Central memory CD8-positive, alpha-beta T cell (primary cell): Measurements from ENCODE around the gene TRPV4.
"Not testable (repeated sequence)": the region's sequence is repeated elsewhere in the genome, so short reads cannot be mapped to it uniquely, and the experiment has no call there.

Experiments used
- ATAC-seq: fragments of 150-1000 bp; cut with Tn5 transposase; replicated peaks from 2 replicates; pipeline ENCODE4 v1.10.0; 2022; ENCODE audit warnings: mild to moderate bottlenecking, moderate FRiP score, moderate number of reproducible peaks; ENCODE audit not compliant: poor library complexity, severe bottlenecking; ENCODE audit errors: extremely low read depth
- DNase-seq, 2 donors: peaks; one replicate each; pipeline ENCODE4 v3.0.0; 2021; ENCODE audit warnings: low spot score in 2 of 2
- H3K27ac Mint-ChIP-seq: one replicate; pipeline ENCODE4 v1.8.0; 2022; ENCODE audit warnings: low read depth, mild to moderate bottlenecking, moderate library complexity, mixed read lengths
- H3K27me3 Mint-ChIP-seq: one replicate; pipeline ENCODE4 v1.8.0; 2022; ENCODE audit warnings: mixed read lengths
- H3K36me3 Mint-ChIP-seq: one replicate; pipeline ENCODE4 v1.8.0; 2022; ENCODE audit warnings: mild to moderate bottlenecking, moderate library complexity, mixed read lengths; ENCODE audit not compliant: insufficient read depth
- H3K4me1 Mint-ChIP-seq: one replicate; pipeline ENCODE4 v1.8.0; 2022; ENCODE audit warnings: mixed read lengths
- H3K4me3 Mint-ChIP-seq: one replicate; pipeline ENCODE4 v1.8.0; 2022; ENCODE audit warnings: mild to moderate bottlenecking, moderate library complexity, mixed read lengths
- H3K9me3 Mint-ChIP-seq: one replicate; pipeline ENCODE4 v1.8.0; 2022; ENCODE audit warnings: mixed read lengths

The TRPV4 gene

GRCh38 chr12:109871668-109872314 lies 38.6 kb upstream of the TRPV4 start:
- no peak overlapping the region for H3K27ac Mint-ChIP-seq
- H3K4me3 Mint-ChIP-seq, result no peak overlapping the region
- H3K27me3 Mint-ChIP-seq, result no peaks in the 10 kb centered on the region
- DNase-seq (no peak), ATAC-seq (no peak)
- H3K36me3 Mint-ChIP-seq, result peaks cover 6% of the 10 kb centered on the region
- no peaks in the 10 kb centered on the region for H3K9me3 Mint-ChIP-seq
- H3K4me1 Mint-ChIP-seq, result peaks cover 37% of the 10 kb centered on the region

GRCh38 chr12:109870648-109871047 lies 37.5 kb upstream of the TRPV4 start:
- Mint-ChIP-seq H3K4me1 (peaks cover 25% of the 10 kb centered on the region), H3K27me3 (no peaks in the 10 kb centered on the region), H3K9me3 (no peaks in the 10 kb centered on the region), H3K27ac (no peak overlapping the region), H3K4me3 (no peak overlapping the region), H3K36me3 (peaks cover 6% of the 10 kb centered on the region)
- ATAC-seq (no peak), DNase-seq (no peak)

GRCh38 chr12:109868182-109869051 lies 35.2 kb upstream of the TRPV4 start:
- no peak for DNase-seq
- Mint-ChIP-seq H3K27ac (no peak overlapping the region), H3K4me3 (no peak overlapping the region), H3K9me3 (no peaks in the 10 kb centered on the region), H3K4me1 (peaks cover 31% of the 10 kb centered on the region), H3K36me3 (peaks cover 7% of the 10 kb centered on the region), H3K27me3 (no peaks in the 10 kb centered on the region)
- ATAC-seq, result no peak

- H3K27me3 Mint-ChIP-seq, result no peaks in the 10 kb centered on the region
- ATAC-seq (no peak), DNase-seq (no peak)
- peaks cover 30% of the 10 kb centered on the region for H3K4me1 Mint-ChIP-seq
- peak overlapping the region; percentile 64 for H3K27ac Mint-ChIP-seq
- H3K36me3 Mint-ChIP-seq, result peaks cover 4% of the 10 kb centered on the region
- no peaks in the 10 kb centered on the region for H3K9me3 Mint-ChIP-seq
- no peak overlapping the region for H3K4me3 Mint-ChIP-seq
Measured at GRCh38 chr12:109864916-109865315, 31.7 kb upstream of the TRPV4 start.

GRCh38 chr12:109863847-109864712 lies 30.9 kb upstream of the TRPV4 start:
- no peaks in the 10 kb centered on the region for H3K9me3 Mint-ChIP-seq
- peaks cover 4% of the 10 kb centered on the region for H3K36me3 Mint-ChIP-seq
- H3K27ac Mint-ChIP-seq, result peak overlapping the region; percentile 64
- no peaks in the 10 kb centered on the region for H3K27me3 Mint-ChIP-seq
- peaks cover 30% of the 10 kb centered on the region for H3K4me1 Mint-ChIP-seq
- H3K4me3 Mint-ChIP-seq, result peak overlapping the region; percentile 51
- DNase-seq (no peak), ATAC-seq (peak; percentile 94)

GRCh38 chr12:109862491-109862890 lies 29.3 kb upstream of the TRPV4 start:
- H3K4me1 Mint-ChIP-seq, result peaks cover 25% of the 10 kb centered on the region
- not testable (repeated sequence) for H3K9me3 Mint-ChIP-seq, H3K36me3 Mint-ChIP-seq, H3K4me3 Mint-ChIP-seq, H3K27ac Mint-ChIP-seq, H3K27me3 Mint-ChIP-seq, ATAC-seq, DNase-seq

- Mint-ChIP-seq H3K27ac (peak overlapping the region; percentile 38), H3K4me3 (no peak overlapping the region), H3K27me3 (no peaks in the 10 kb centered on the region), H3K36me3 (peaks cover 5% of the 10 kb centered on the region), H3K9me3 (no peaks in the 10 kb centered on the region), H3K4me1 (peaks cover 25% of the 10 kb centered on the region)
- ATAC-seq, result no peak
- DNase-seq, result no peak
Measured at GRCh38 chr12:109861689-109862314, 28.6 kb upstream of the TRPV4 start.

GRCh38 chr12:109860977-109861376 lies 27.8 kb upstream of the TRPV4 start:
- DNase-seq (no peak), ATAC-seq (no peak)
- H3K27me3 Mint-ChIP-seq, result no peaks in the 10 kb centered on the region
- no peak overlapping the region for H3K27ac Mint-ChIP-seq
- no peaks in the 10 kb centered on the region for H3K9me3 Mint-ChIP-seq
- H3K4me1 Mint-ChIP-seq, result peaks cover 25% of the 10 kb centered on the region
- H3K36me3 Mint-ChIP-seq, result peaks cover 5% of the 10 kb centered on the region
- H3K4me3 Mint-ChIP-seq, result no peak overlapping the region

- Mint-ChIP-seq H3K4me3 (no peak overlapping the region), H3K9me3 (no peaks in the 10 kb centered on the region), H3K36me3 (peaks cover 12% of the 10 kb centered on the region), H3K4me1 (peaks cover 8% of the 10 kb centered on the region), H3K27ac (peak overlapping the region; percentile 85), H3K27me3 (no peaks in the 10 kb centered on the region)
- ATAC-seq (no peak), DNase-seq (no peak)
Measured at GRCh38 chr12:109858764-109859163, 25.6 kb upstream of the TRPV4 start.

GRCh38 chr12:109857715-109858114 lies 24.5 kb upstream of the TRPV4 start:
- peaks cover 10% of the 10 kb centered on the region for H3K36me3 Mint-ChIP-seq
- ATAC-seq (no peak), DNase-seq (no peak)
- no peaks in the 10 kb centered on the region for H3K4me1 Mint-ChIP-seq
- no peaks in the 10 kb centered on the region for H3K9me3 Mint-ChIP-seq
- H3K27me3 Mint-ChIP-seq, result no peaks in the 10 kb centered on the region
- H3K4me3 Mint-ChIP-seq, result no peak overlapping the region
- peak overlapping the region; percentile 85 for H3K27ac Mint-ChIP-seq

GRCh38 chr12:109855377-109855776 lies 22.2 kb upstream of the TRPV4 start:
- Mint-ChIP-seq H3K9me3 (no peaks in the 10 kb centered on the region), H3K27me3 (no peaks in the 10 kb centered on the region), H3K27ac (no peak overlapping the region), H3K4me3 (no peak overlapping the region), H3K36me3 (peaks cover 16% of the 10 kb centered on the region), H3K4me1 (no peaks in the 10 kb centered on the region)
- no peak for ATAC-seq
- DNase-seq, result no peak

- ATAC-seq, H3K4me3 Mint-ChIP-seq, H3K4me1 Mint-ChIP-seq, DNase-seq, H3K9me3 Mint-ChIP-seq, H3K27ac Mint-ChIP-seq, H3K27me3 Mint-ChIP-seq: not testable (repeated sequence)
- peaks cover 13% of the 10 kb centered on the region for H3K36me3 Mint-ChIP-seq
Measured at GRCh38 chr12:109850518-109850917, 17.3 kb upstream of the TRPV4 start.
